Measurements from ENCODE around the gene PIAS1. TPM values are rescaled to one million over a fixed set of nuclear protein-coding genes. Genes with fewer than 3 reads are reported as not detected.

The PIAS1 gene
- total RNA-seq, 5 donors from 2014 or later (not counting 1 experiment from before 2014, with no cell fraction given) = 63.7 to 96.5 (median 70.3) TPM

GRCh38 chr15:68025835-68026424, 28.2 kb upstream of the PIAS1 start:
- H3K27ac ChIP-seq (ENCODE audit: low read length) = no peak overlapping the region
- no peaks in the 10 kb centered on the region for H3K36me3 ChIP-seq (ENCODE audit: control insufficient read depth in 2 of 2, extremely low read depth in 1 of 2, insufficient read depth in 1 of 2, low read length in 1 of 2)
- no peak overlapping the region for H3K4me3 Mint-ChIP-seq
- no CpG with 5 or more reads among the region's 6 CpGs for WGBS (ENCODE audit: insufficient coverage)
- no peaks in the 10 kb centered on the region for H3K4me1 Mint-ChIP-seq
- no peak for ATAC-seq (replicated peaks in 1 of 4)
- no peaks in the 10 kb centered on the region for H3K9me3 ChIP-seq
- no peak overlapping the region for H3K27ac Mint-ChIP-seq
- DNase-seq = no peak
- no peaks in the 10 kb centered on the region for H3K36me3 Mint-ChIP-seq
- no peaks in the 10 kb centered on the region for H3K9me3 Mint-ChIP-seq
- H3K27me3 ChIP-seq (replicated peaks in 1 of 2; ENCODE audit: control insufficient read depth in 2 of 2, extremely low read depth in 1 of 2, insufficient read depth in 2 of 2, low read length in 1 of 2) = peaks cover 0 to 3% of the 10 kb centered on the region in 2 experiments
- no peaks in the 10 kb centered on the region for H3K4me1 ChIP-seq (ENCODE audit: control insufficient read depth in 1 of 2, extremely low read depth in 1 of 2, insufficient read depth in 2 of 2, low read length in 2 of 2)
- no peak overlapping the region for H3K4me3 ChIP-seq (ENCODE audit: control insufficient read depth in 1 of 2, extremely low read depth in 1 of 2, low read length in 1 of 2)
- POLR2A ChIA-PET = no interaction called here
- H3K27me3 Mint-ChIP-seq = peaks cover 2 to 4% of the 10 kb centered on the region in 2 donors
- CTCF ChIA-PET = interaction anchor here in 1 of 2 donors (0.7 kb wide), 1 partner anchor 1991 kb away, joined by 7 read pairs; no protein-coding TSS in a partner anchor

GRCh38 chr15:68027388-68027787, 26.7 kb upstream of the PIAS1 start:
- Histone ChIP-seq H3K4me3 (ENCODE audit: control insufficient read depth in 1 of 2, extremely low read depth in 1 of 2, low read length in 1 of 2) (no peak overlapping the region), H3K36me3 (ENCODE audit: control insufficient read depth in 2 of 2, extremely low read depth in 1 of 2, insufficient read depth in 1 of 2, low read length in 1 of 2) (no peaks in the 10 kb centered on the region), H3K4me1 (ENCODE audit: control insufficient read depth in 1 of 2, extremely low read depth in 1 of 2, insufficient read depth in 2 of 2, low read length in 2 of 2) (no peaks in the 10 kb centered on the region), H3K9me3 (no peaks in the 10 kb centered on the region), H3K27me3 (replicated peaks in 1 of 2; ENCODE audit: control insufficient read depth in 2 of 2, extremely low read depth in 1 of 2, insufficient read depth in 2 of 2, low read length in 1 of 2) (peaks cover 0 to 3% of the 10 kb centered on the region in 2 experiments), H3K27ac (ENCODE audit: low read length) (no peak overlapping the region)
- Mint-ChIP-seq H3K27ac (no peak overlapping the region), H3K27me3 (peaks cover 5 to 8% of the 10 kb centered on the region in 2 donors), H3K4me1 (no peaks in the 10 kb centered on the region), H3K36me3 (no peaks in the 10 kb centered on the region), H3K4me3 (no peak overlapping the region), H3K9me3 (no peaks in the 10 kb centered on the region)
- WGBS (ENCODE audit: insufficient coverage) = 71% methylated on average over 6 of the region's 9 CpGs
- ChIA-PET POLR2A (no interaction called here), CTCF (no interaction called here)
- ATAC-seq (replicated peaks in 1 of 4) = no peak
- DNase-seq = no peak

GRCh38 chr15:68028137-68028887, 25.8 kb upstream of the PIAS1 start:
- no peaks in the 10 kb centered on the region for H3K9me3 Mint-ChIP-seq
- ATAC-seq (replicated peaks in 1 of 4) = no peak

GRCh38 chr15:68028888-68029207, 25.3 kb upstream of the PIAS1 start:
- H3K27ac ChIP-seq (ENCODE audit: low read length) = no peak overlapping the region
- ATAC-seq (replicated peaks in 1 of 4) = no peak
- peaks cover 10 to 11% of the 10 kb centered on the region in 2 donors for H3K27me3 Mint-ChIP-seq
- POLR2A ChIA-PET = no interaction called here
- no peaks in the 10 kb centered on the region for H3K9me3 Mint-ChIP-seq
- no CpG with 5 or more reads among the region's 5 CpGs for WGBS (ENCODE audit: insufficient coverage)
- no peak overlapping the region for H3K27ac Mint-ChIP-seq
- no peak overlapping the region for H3K4me3 Mint-ChIP-seq
- H3K4me3 ChIP-seq (ENCODE audit: control insufficient read depth in 1 of 2, extremely low read depth in 1 of 2, low read length in 1 of 2) = no peak overlapping the region
- no peaks in the 10 kb centered on the region for H3K36me3 Mint-ChIP-seq
- no peaks in the 10 kb centered on the region for H3K36me3 ChIP-seq (ENCODE audit: control insufficient read depth in 2 of 2, extremely low read depth in 1 of 2, insufficient read depth in 1 of 2, low read length in 1 of 2)
- H3K9me3 ChIP-seq = no peaks in the 10 kb centered on the region
- DNase-seq = no peak
- H3K4me1 Mint-ChIP-seq = no peaks in the 10 kb centered on the region
- CTCF ChIA-PET = no interaction called here
- H3K4me1 ChIP-seq (ENCODE audit: control insufficient read depth in 1 of 2, extremely low read depth in 1 of 2, insufficient read depth in 2 of 2, low read length in 2 of 2) = no peaks in the 10 kb centered on the region
- H3K27me3 ChIP-seq (replicated peaks in 1 of 2; ENCODE audit: control insufficient read depth in 2 of 2, extremely low read depth in 1 of 2, insufficient read depth in 2 of 2, low read length in 1 of 2) = peaks cover 0 to 3% of the 10 kb centered on the region in 2 experiments

More at GRCh38 chr15:68028137-68028887, 25.8 kb upstream of the PIAS1 start:
- H3K36me3 Mint-ChIP-seq = no peaks in the 10 kb centered on the region
- H3K27me3 ChIP-seq (replicated peaks in 1 of 2; ENCODE audit: control insufficient read depth in 2 of 2, extremely low read depth in 1 of 2, insufficient read depth in 2 of 2, low read length in 1 of 2) = peaks cover 0 to 3% of the 10 kb centered on the region in 2 experiments
- no peak for DNase-seq
- ChIA-PET POLR2A (no interaction called here), CTCF (no interaction called here)
- H3K36me3 ChIP-seq (ENCODE audit: control insufficient read depth in 2 of 2, extremely low read depth in 1 of 2, insufficient read depth in 1 of 2, low read length in 1 of 2) = no peaks in the 10 kb centered on the region
- H3K27ac ChIP-seq (ENCODE audit: low read length) = no peak overlapping the region
- no peak overlapping the region for H3K4me3 ChIP-seq (ENCODE audit: control insufficient read depth in 1 of 2, extremely low read depth in 1 of 2, low read length in 1 of 2)
- no peaks in the 10 kb centered on the region for H3K4me1 ChIP-seq (ENCODE audit: control insufficient read depth in 1 of 2, extremely low read depth in 1 of 2, insufficient read depth in 2 of 2, low read length in 2 of 2)
- peaks cover 8 to 9% of the 10 kb centered on the region in 2 donors for H3K27me3 Mint-ChIP-seq
- H3K9me3 ChIP-seq = no peaks in the 10 kb centered on the region
- 92% methylated on average over 5 of the region's 7 CpGs for WGBS (ENCODE audit: insufficient coverage)
- H3K4me1 Mint-ChIP-seq = no peaks in the 10 kb centered on the region
- H3K4me3 Mint-ChIP-seq = no peak overlapping the region
- H3K27ac Mint-ChIP-seq = no peak overlapping the region

GRCh38 chr15:68029959-68030358, 24.2 kb upstream of the PIAS1 start:
- Histone ChIP-seq H3K27me3 (replicated peaks in 1 of 2; ENCODE audit: control insufficient read depth in 2 of 2, extremely low read depth in 1 of 2, insufficient read depth in 2 of 2, low read length in 1 of 2) (peaks cover 0 to 4% of the 10 kb centered on the region in 2 experiments), H3K27ac (ENCODE audit: low read length) (no peak overlapping the region), H3K9me3 (no peaks in the 10 kb centered on the region), H3K4me1 (ENCODE audit: control insufficient read depth in 1 of 2, extremely low read depth in 1 of 2, insufficient read depth in 2 of 2, low read length in 2 of 2) (no peaks in the 10 kb centered on the region), H3K36me3 (ENCODE audit: control insufficient read depth in 2 of 2, extremely low read depth in 1 of 2, insufficient read depth in 1 of 2, low read length in 1 of 2) (no peaks in the 10 kb centered on the region), H3K4me3 (ENCODE audit: control insufficient read depth in 1 of 2, extremely low read depth in 1 of 2, low read length in 1 of 2) (no peak overlapping the region)
- CTCF ChIA-PET = interaction anchor here (0.5 to 0.6 kb wide), 2 partner anchors 53 to 181 kb away, joined by 4 read pairs; no protein-coding TSS in a partner anchor
- POLR2A ChIA-PET = interaction anchor here in 1 of 2 donors (0.6 kb wide), 2 partner anchors 8 to 1113 kb away, joined by 4 to 5 read pairs; no protein-coding TSS in a partner anchor
- Mint-ChIP-seq H3K9me3 (no peaks in the 10 kb centered on the region), H3K4me1 (no peaks in the 10 kb centered on the region), H3K36me3 (no peaks in the 10 kb centered on the region), H3K27me3 (peaks cover 10 to 17% of the 10 kb centered on the region in 2 donors), H3K27ac (no peak overlapping the region), H3K4me3 (no peak overlapping the region)
- ATAC-seq (replicated peaks in 1 of 4) = no peak
- DNase-seq = no peak

GRCh38 chr15:68031404-68031803, 22.7 kb upstream of the PIAS1 start:
- peaks cover 15 to 23% of the 10 kb centered on the region in 2 donors for H3K27me3 Mint-ChIP-seq
- no peaks in the 10 kb centered on the region for H3K4me1 ChIP-seq (ENCODE audit: control insufficient read depth in 1 of 2, extremely low read depth in 1 of 2, insufficient read depth in 2 of 2, low read length in 2 of 2)
- no peak overlapping the region for H3K4me3 ChIP-seq (ENCODE audit: control insufficient read depth in 1 of 2, extremely low read depth in 1 of 2, low read length in 1 of 2)
- H3K9me3 ChIP-seq = no peaks in the 10 kb centered on the region
- H3K4me1 Mint-ChIP-seq = no peaks in the 10 kb centered on the region
- no peak overlapping the region for H3K4me3 Mint-ChIP-seq
- no peak overlapping the region for H3K27ac Mint-ChIP-seq
- H3K36me3 ChIP-seq (ENCODE audit: control insufficient read depth in 2 of 2, extremely low read depth in 1 of 2, insufficient read depth in 1 of 2, low read length in 1 of 2) = no peaks in the 10 kb centered on the region
- ATAC-seq (replicated peaks in 1 of 4) (no peak), DNase-seq (no peak)
- H3K27ac ChIP-seq (ENCODE audit: low read length) = no peak overlapping the region
- CTCF ChIA-PET = no interaction called here
- no peaks in the 10 kb centered on the region for H3K9me3 Mint-ChIP-seq
- peaks cover 0 to 14% of the 10 kb centered on the region in 2 experiments for H3K27me3 ChIP-seq (replicated peaks in 1 of 2; ENCODE audit: control insufficient read depth in 2 of 2, extremely low read depth in 1 of 2, insufficient read depth in 2 of 2, low read length in 1 of 2)
- H3K36me3 Mint-ChIP-seq = no peaks in the 10 kb centered on the region
- POLR2A ChIA-PET = no interaction called here
- WGBS (ENCODE audit: insufficient coverage) = 0% methylated on average over 1 of the region's 2 CpGs
